Astrocyte (in vitro differentiated cells and primary cell): ENCODE results near the gene LRBA.

ENCODE experiments used
- EZH2 ChIP-seq: IDR thresholded peaks from 2 replicates; pipeline ENCODE4 v1.6.1; 2012; ENCODE audit warnings: mild to moderate bottlenecking, low read length, inconsistent platforms; ENCODE audit not compliant: insufficient read depth
- TF ChIP-seq, protein P1 (sequence below): IDR thresholded peaks from 2 replicates; pipeline ENCODE4 v1.5.1; 2011; ENCODE audit warnings: low read depth, mild to moderate bottlenecking, inconsistent platforms, low read length, moderate library complexity; ENCODE audit not compliant: insufficient read depth

DNA sequence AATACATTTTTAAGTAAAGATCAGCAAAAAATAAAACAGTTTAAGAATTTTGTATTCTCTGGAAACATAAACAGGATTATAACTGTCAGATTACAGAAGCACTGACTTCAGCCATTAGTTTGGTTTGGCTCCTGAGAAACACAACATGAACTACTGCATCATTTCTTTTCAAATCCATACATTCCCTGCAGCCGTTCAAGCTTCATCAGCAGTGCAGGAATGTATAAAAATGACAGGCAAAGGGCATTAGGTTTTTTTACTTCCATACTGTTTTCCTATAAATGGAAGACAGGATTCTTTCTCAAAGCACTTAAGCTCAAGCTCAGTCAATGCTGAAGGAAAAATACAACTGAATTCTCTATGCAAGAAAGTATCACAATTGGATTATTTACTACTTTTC is 437.3 kb downstream of the LRBA start:
- TF ChIP-seq, protein P1, sequence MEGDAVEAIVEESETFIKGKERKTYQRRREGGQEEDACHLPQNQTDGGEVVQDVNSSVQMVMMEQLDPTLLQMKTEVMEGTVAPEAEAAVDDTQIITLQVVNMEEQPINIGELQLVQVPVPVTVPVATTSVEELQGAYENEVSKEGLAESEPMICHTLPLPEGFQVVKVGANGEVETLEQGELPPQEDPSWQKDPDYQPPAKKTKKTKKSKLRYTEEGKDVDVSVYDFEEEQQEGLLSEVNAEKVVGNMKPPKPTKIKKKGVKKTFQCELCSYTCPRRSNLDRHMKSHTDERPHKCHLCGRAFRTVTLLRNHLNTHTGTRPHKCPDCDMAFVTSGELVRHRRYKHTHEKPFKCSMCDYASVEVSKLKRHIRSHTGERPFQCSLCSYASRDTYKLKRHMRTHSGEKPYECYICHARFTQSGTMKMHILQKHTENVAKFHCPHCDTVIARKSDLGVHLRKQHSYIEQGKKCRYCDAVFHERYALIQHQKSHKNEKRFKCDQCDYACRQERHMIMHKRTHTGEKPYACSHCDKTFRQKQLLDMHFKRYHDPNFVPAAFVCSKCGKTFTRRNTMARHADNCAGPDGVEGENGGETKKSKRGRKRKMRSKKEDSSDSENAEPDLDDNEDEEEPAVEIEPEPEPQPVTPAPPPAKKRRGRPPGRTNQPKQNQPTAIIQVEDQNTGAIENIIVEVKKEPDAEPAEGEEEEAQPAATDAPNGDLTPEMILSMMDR = no peak
- no peak for TF ChIP-seq EZH2
